ENCODE results near the gene FAM229B.
"Not testable (repeated sequence)": the region's sequence is repeated elsewhere in the genome, so short reads cannot be mapped to it uniquely, and the experiment has no call there.

FAM229B gene

GRCh38 chr6:112087916-112088315 is 525 bp downstream of the FAM229B start:
- in situ Hi-C loops (cut with HindIII; ENCODE audit: low sequenced_read_pairs), result no loop called here
- no peak for TF ChIP-seq CTCF (IDR thresholded peaks at IDR 0.05; ENCODE audit: low read depth, low read length)
- peak overlapping the region; percentile 82 for H3K4me3 ChIP-seq (ENCODE audit: low read depth, low read length)
- DNase-seq (ENCODE audit: low read depth, low spot score), result no peak

GRCh38 chr6:112096901-112097300 is 9.5 kb downstream of the FAM229B start:
- no peak for DNase-seq (ENCODE audit: low read depth, low spot score)
- TF ChIP-seq CTCF (IDR thresholded peaks at IDR 0.05; ENCODE audit: low read depth, low read length), result no peak
- H3K4me3 ChIP-seq (ENCODE audit: low read depth, low read length), result no peak overlapping the region
- in situ Hi-C loops (cut with HindIII; ENCODE audit: low sequenced_read_pairs), result no loop called here

- TF ChIP-seq CTCF (IDR thresholded peaks at IDR 0.05; ENCODE audit: low read depth, low read length), result no peak
- in situ Hi-C loops (cut with HindIII; ENCODE audit: low sequenced_read_pairs), result no loop called here
- H3K4me3 ChIP-seq (ENCODE audit: low read depth, low read length), result no peak overlapping the region
- no peak for DNase-seq (ENCODE audit: low read depth, low spot score)
Measured at GRCh38 chr6:112100561-112100960, 13.2 kb downstream of the FAM229B start.

GRCh38 chr6:112106026-112106425 is 18.6 kb downstream of the FAM229B start:
- DNase-seq (ENCODE audit: low read depth, low spot score); H3K4me3 ChIP-seq (ENCODE audit: low read depth, low read length); in situ Hi-C loops (cut with HindIII; ENCODE audit: low sequenced_read_pairs): not testable (repeated sequence)

GRCh38 chr6:112106562-112106961 is 19.2 kb downstream of the FAM229B start:
- in situ Hi-C loops (cut with HindIII; ENCODE audit: low sequenced_read_pairs), result no loop called here

GRCh38 chr6:112109262-112109661 is 21.9 kb downstream of the FAM229B start:
- H3K4me3 ChIP-seq (ENCODE audit: low read depth, low read length), result no peak overlapping the region
- DNase-seq (ENCODE audit: low read depth, low spot score), result no peak
- in situ Hi-C loops (cut with HindIII; ENCODE audit: low sequenced_read_pairs), result no loop called here
- TF ChIP-seq CTCF (IDR thresholded peaks at IDR 0.05; ENCODE audit: low read depth, low read length), result no peak

More at GRCh38 chr6:112106562-112106961, 19.2 kb downstream of the FAM229B start:
- no peak overlapping the region for H3K4me3 ChIP-seq (ENCODE audit: low read depth, low read length)
- no peak for TF ChIP-seq CTCF (IDR thresholded peaks at IDR 0.05; ENCODE audit: low read depth, low read length)
- no peak for DNase-seq (ENCODE audit: low read depth, low spot score)

- TF ChIP-seq CTCF (IDR thresholded peaks at IDR 0.05; ENCODE audit: low read depth, low read length), result no peak
- no peak for DNase-seq (ENCODE audit: low read depth, low spot score)
- in situ Hi-C loops (cut with HindIII; ENCODE audit: low sequenced_read_pairs), result no loop called here
Measured at GRCh38 chr6:112113431-112113830, 26.0 kb downstream of the FAM229B start.

More at GRCh38 chr6:112113431-112113830, 26.0 kb downstream of the FAM229B start:
- H3K4me3 ChIP-seq (ENCODE audit: low read depth, low read length), result no peak overlapping the region

Measured in astrocyte of the spinal cord (primary cell).